HCT116 (cell line): ENCODE measurements around the gene PLCB4.

Source experiments
- CTCF ChIP-seq, 3 experiments: fragments of 200-600 bp in 1 of 3; sonication (generic) in 1 of 3; IDR thresholded peaks in 2 of 3; conservative IDR thresholded peaks in 1 of 3; 2 replicates each; pipeline ENCODE4 v1.5.1; 2012 to 2017; ENCODE audit warnings: low read depth in 2 of 3, low read length in 2 of 3, antibody characterized with exemption in 1 of 3, borderline replicate concordance in 1 of 3, control low read depth in 1 of 3, mild to moderate bottlenecking in 1 of 3, mixed read lengths in 1 of 3, mixed run types in 1 of 3, moderate library complexity in 1 of 3; ENCODE audit not compliant: insufficient read depth in 1 of 3
- POLR2AphosphoS5 ChIP-seq: IDR thresholded peaks from 2 replicates; pipeline ENCODE4 v1.6.1; 2011; ENCODE audit warnings: mild to moderate bottlenecking, low read depth, low read length, moderate library complexity
- SP1 ChIP-seq: IDR thresholded peaks from 2 replicates; pipeline ENCODE4 v1.6.1; 2012; ENCODE audit warnings: low read depth
- ZBTB33 ChIP-seq: IDR thresholded peaks from 2 replicates; pipeline ENCODE4 v1.6.1; 2011; ENCODE audit warnings: mild to moderate bottlenecking, low read length, moderate library complexity; ENCODE audit not compliant: insufficient replicate concordance; ENCODE audit errors: extremely low read depth

- no peak for TF ChIP-seq CTCF (IDR thresholded peaks at IDR 0.05 in 2 of 3, conservative IDR thresholded peaks at IDR 0.05 in 1 of 3; ENCODE audit: borderline replicate concordance in 1 of 3, insufficient read depth in 1 of 3, low read depth in 2 of 3, low read length in 2 of 3)
- no peak for TF ChIP-seq SP1
- no peak for TF ChIP-seq POLR2AphosphoS5
- TF ChIP-seq ZBTB33: no peak
Measured at GRCh38 chr20:9523636-9524035, 454.7 kb downstream of the PLCB4 start.
